Measurements from ENCODE around the gene ANKRD33.

The ANKRD33 gene

DNA sequence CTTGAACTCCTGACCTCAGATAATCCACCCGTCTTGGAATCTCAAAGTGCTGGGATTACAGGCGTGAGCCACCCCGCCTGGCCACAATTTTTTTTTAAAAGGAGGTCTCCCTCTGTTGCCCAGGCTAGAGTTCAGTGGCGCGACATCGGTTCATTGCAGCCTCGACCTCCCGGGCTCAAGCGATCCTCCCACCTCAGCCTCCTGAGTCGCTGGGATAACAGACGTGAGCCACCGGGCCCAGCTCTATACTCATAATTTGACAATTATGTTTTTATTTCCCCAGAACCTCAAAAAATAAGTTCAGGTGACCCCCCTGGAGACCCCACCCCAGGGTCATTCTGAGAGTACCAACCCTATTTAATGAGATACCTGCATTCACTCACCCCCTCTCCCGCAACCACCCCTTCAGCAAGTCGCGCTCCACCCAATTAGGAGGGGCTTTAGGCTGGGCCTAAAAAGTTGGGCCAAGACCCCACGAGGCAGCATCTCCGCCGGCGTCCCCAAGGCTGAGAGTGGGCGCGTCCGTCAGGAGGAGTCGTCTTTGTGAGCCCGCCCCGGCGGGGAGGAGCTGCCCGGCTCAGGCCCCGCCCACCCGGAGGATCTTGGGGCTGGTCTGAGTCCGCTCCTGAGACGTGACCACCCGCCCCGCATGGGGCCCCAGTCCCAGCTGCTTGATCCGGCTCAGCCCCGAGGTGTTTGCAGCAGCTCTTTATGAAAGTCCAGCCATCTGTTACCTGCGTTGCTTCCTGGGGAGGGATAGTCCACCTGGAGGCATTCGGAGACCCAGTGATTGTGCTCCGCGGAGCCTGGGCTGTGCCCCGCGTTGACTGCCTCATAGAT is at the start of gene ANKRD33:
ANKRD33 (plus strand) TSS at position 628 of the 840 bp plus-strand sequence; CDS start at position 712, 84 bp downstream.
- no peaks in the 10 kb centered on the region for H3K4me1 ChIP-seq (ENCODE audit: insufficient read depth, low read length)
- no peak within 1 kb of the TSS for H3K4me3 ChIP-seq (ENCODE audit: low read length)
- no peaks in the 10 kb centered on the region for H3K27me3 ChIP-seq (ENCODE audit: insufficient read depth, low read length)
- no peaks in the 10 kb centered on the region for H3K9me3 ChIP-seq (ENCODE audit: low read length)
- H2AFZ ChIP-seq (ENCODE audit: low read depth, low read length): no peak within 1 kb of the TSS
- no peaks in the 10 kb centered on the region for H3K36me3 ChIP-seq (ENCODE audit: insufficient read depth, low read length)

- Histone ChIP-seq H3K27me3 (ENCODE audit: insufficient read depth, low read length) (no peaks in the 10 kb centered on the region), H3K4me1 (ENCODE audit: insufficient read depth, low read length) (peaks cover 43% of the 10 kb centered on the region), H3K9me3 (ENCODE audit: low read length) (no peaks in the 10 kb centered on the region), H3K36me3 (ENCODE audit: insufficient read depth, low read length) (peaks cover 19% of the 10 kb centered on the region), H3K4me3 (ENCODE audit: low read length) (no peak overlapping the region), H2AFZ (ENCODE audit: low read depth, low read length) (no peak overlapping the region)
Measured at GRCh38 chr12:51838762-51839161, 49.1 kb upstream of the ANKRD33 start.

DNA sequence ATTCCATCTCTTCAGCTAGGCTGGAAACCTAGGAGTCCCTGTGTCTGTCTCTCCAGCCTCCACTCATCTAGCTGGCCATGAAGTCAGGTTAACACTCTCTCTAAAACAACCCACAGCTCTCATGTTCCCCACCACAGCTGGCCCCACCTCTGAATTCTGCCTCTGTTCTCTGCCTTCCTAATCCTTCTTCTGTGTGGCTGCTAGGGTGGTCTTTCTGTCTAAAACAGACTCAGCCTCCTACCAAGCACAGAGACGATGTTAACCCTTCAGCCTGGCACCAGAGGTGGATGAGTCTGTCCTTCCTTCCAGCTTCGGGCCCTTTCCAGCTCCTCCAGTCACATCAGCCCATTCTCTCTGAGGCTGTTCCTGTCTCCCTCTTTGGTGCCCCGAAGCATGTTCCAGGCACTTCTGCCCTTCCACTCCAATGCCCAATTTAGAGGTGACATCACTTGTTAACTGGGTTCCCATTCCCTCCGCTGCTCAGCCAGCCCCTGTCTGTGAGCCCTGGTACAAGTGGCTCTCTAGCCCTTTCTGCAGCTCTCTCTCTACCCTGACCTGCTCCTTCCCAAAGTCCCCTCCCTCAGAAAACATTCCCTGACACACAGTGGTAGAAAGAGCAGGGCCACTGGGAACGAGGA is 48.5 kb upstream of the ANKRD33 start:
- Histone ChIP-seq H3K27me3 (ENCODE audit: insufficient read depth, low read length) (no peaks in the 10 kb centered on the region), H2AFZ (ENCODE audit: low read depth, low read length) (no peak overlapping the region), H3K9me3 (ENCODE audit: low read length) (no peaks in the 10 kb centered on the region), H3K4me1 (ENCODE audit: insufficient read depth, low read length) (peaks cover 43% of the 10 kb centered on the region), H3K4me3 (ENCODE audit: low read length) (no peak overlapping the region), H3K36me3 (ENCODE audit: insufficient read depth, low read length) (peaks cover 19% of the 10 kb centered on the region)

DNA sequence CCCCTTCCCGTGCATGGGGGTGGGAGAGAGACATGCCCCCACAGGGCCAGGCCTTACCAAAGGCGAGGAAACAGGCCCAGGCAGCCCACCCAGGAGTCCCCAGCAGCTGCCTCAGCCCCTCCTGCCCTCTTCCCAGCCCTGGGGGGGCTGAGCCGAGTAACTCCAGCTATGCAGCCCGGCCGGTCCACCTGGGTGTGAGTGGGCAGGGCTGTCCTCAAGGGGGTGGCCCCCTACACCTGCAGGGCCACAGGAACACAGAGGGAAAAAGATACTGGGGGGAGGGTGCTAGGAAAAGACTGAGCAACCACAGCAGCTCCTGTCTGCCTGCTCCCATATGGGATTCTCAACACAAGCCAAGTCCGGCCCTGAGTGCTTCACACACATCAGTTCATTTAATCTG is 46.9 kb upstream of the ANKRD33 start:
- Histone ChIP-seq H3K36me3 (ENCODE audit: insufficient read depth, low read length) (peaks cover 30% of the 10 kb centered on the region), H3K9me3 (ENCODE audit: low read length) (no peaks in the 10 kb centered on the region), H3K27me3 (ENCODE audit: insufficient read depth, low read length) (no peaks in the 10 kb centered on the region), H3K4me1 (ENCODE audit: insufficient read depth, low read length) (peaks cover 52% of the 10 kb centered on the region), H3K4me3 (ENCODE audit: low read length) (no peak overlapping the region), H2AFZ (ENCODE audit: low read depth, low read length) (no peak overlapping the region)

DNA sequence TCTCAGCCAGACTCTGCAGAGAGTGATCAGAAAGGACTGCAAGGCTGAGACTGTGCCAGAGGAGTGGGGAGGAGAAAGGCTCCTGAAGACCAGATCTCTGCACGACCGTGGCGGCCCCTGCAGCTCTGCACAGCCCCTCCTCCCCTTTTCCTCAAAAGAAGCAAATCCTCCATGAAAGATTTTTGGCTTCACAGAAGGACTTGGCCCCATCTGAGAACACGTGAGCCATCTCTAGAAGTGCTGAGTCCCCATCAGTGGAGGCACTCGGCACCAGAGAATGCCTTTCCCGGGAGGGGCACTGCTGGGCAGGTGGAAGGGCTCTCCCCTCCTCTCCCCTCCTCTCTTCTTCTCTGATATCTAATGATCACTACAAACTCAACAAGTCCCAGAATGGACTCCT is 46.2 kb upstream of the ANKRD33 start:
- Histone ChIP-seq H3K4me3 (ENCODE audit: low read length) (no peak overlapping the region), H3K4me1 (ENCODE audit: insufficient read depth, low read length) (peaks cover 56% of the 10 kb centered on the region), H3K36me3 (ENCODE audit: insufficient read depth, low read length) (peaks cover 30% of the 10 kb centered on the region), H3K9me3 (ENCODE audit: low read length) (no peaks in the 10 kb centered on the region), H3K27me3 (ENCODE audit: insufficient read depth, low read length) (no peaks in the 10 kb centered on the region), H2AFZ (ENCODE audit: low read depth, low read length) (no peak overlapping the region)

DNA sequence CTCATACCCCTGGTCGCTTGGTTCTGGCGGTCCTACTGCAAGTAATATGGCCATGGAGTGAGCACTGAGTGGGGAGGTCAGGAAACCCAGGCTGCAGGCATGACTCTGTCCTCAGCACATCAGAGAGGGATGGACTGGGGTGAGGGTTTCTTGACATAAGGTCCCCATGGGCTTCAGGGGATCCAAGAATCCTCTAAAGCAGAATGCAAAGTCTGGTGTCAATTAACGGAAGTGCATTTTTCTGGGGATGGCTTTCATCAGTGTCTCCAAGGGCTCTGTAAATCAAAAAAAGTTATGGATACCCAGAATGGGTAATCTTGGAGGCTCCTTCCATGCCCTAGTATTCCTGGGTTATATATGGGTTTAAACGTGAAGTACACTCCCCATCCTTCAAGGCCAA is 43.0 kb upstream of the ANKRD33 start:
- Histone ChIP-seq H3K27me3 (ENCODE audit: insufficient read depth, low read length) (no peaks in the 10 kb centered on the region), H3K36me3 (ENCODE audit: insufficient read depth, low read length) (peaks cover 23% of the 10 kb centered on the region), H2AFZ (ENCODE audit: low read depth, low read length) (no peak overlapping the region), H3K9me3 (ENCODE audit: low read length) (no peaks in the 10 kb centered on the region), H3K4me3 (ENCODE audit: low read length) (no peak overlapping the region), H3K4me1 (ENCODE audit: insufficient read depth, low read length) (peaks cover 25% of the 10 kb centered on the region)

DNA sequence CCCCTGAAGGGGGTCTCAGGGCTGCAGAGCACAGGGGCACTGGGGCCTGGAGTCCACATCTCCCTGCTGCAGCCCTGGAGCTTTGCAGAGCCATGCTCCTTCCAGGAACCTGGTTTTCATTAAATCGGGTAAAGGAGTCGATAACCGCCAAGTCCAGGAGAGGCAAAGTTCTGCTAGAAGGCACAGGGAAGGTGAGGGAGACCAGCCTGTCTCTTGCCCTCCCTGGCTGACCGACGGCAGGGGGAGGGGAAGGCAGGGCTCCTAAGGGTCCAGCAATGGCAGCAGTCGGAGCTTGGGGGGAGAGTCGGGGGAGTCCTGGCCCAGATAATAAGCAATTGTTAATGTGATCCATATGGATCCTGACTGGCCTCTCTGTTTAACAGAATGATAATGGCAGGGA is 42.4 kb upstream of the ANKRD33 start:
- H3K4me3 ChIP-seq (ENCODE audit: low read length): no peak overlapping the region
- H3K27me3 ChIP-seq (ENCODE audit: insufficient read depth, low read length): no peaks in the 10 kb centered on the region
- H3K36me3 ChIP-seq (ENCODE audit: insufficient read depth, low read length): peaks cover 20% of the 10 kb centered on the region
- no peaks in the 10 kb centered on the region for H3K9me3 ChIP-seq (ENCODE audit: low read length)
- no peak overlapping the region for H2AFZ ChIP-seq (ENCODE audit: low read depth, low read length)
- H3K4me1 ChIP-seq (ENCODE audit: insufficient read depth, low read length): peaks cover 24% of the 10 kb centered on the region

DNA sequence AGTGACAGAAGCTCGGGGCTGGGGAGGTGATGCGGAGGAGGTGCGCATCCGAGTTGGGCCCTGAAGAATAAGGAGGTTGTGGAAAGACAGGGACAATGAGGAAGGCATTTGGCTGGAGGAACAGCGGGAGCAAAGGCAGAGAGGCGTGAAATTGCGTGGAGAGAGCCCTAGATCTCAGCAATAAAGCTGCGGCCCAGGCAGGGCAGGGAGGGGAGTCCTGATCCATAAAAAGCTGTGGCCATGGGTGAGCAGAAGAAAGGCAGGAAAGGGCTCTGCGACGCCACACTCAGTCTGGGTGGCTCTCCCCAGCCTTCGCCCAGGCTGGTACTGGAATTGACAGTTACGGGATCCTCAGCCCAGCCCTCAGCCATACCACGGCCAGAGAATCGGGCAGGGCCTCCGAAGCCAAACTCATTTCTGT is 41.6 kb upstream of the ANKRD33 start:
- Histone ChIP-seq H3K4me3 (ENCODE audit: low read length) (peak overlapping the region; percentile 83), H3K36me3 (ENCODE audit: insufficient read depth, low read length) (peaks cover 20% of the 10 kb centered on the region), H3K9me3 (ENCODE audit: low read length) (no peaks in the 10 kb centered on the region), H3K27me3 (ENCODE audit: insufficient read depth, low read length) (no peaks in the 10 kb centered on the region), H3K4me1 (ENCODE audit: insufficient read depth, low read length) (peaks cover 24% of the 10 kb centered on the region), H2AFZ (ENCODE audit: low read depth, low read length) (no peak overlapping the region)

GRCh38 chr12:51846911-51847642 is 40.8 kb upstream of the ANKRD33 start:
- H3K4me1 ChIP-seq (ENCODE audit: insufficient read depth, low read length): peaks cover 24% of the 10 kb centered on the region
- peak overlapping the region; percentile 64 for H2AFZ ChIP-seq (ENCODE audit: low read depth, low read length)
- no peaks in the 10 kb centered on the region for H3K9me3 ChIP-seq (ENCODE audit: low read length)
- H3K36me3 ChIP-seq (ENCODE audit: insufficient read depth, low read length): peaks cover 20% of the 10 kb centered on the region
- H3K27me3 ChIP-seq (ENCODE audit: insufficient read depth, low read length): no peaks in the 10 kb centered on the region
- peak overlapping the region; percentile 83 for H3K4me3 ChIP-seq (ENCODE audit: low read length)

DNA sequence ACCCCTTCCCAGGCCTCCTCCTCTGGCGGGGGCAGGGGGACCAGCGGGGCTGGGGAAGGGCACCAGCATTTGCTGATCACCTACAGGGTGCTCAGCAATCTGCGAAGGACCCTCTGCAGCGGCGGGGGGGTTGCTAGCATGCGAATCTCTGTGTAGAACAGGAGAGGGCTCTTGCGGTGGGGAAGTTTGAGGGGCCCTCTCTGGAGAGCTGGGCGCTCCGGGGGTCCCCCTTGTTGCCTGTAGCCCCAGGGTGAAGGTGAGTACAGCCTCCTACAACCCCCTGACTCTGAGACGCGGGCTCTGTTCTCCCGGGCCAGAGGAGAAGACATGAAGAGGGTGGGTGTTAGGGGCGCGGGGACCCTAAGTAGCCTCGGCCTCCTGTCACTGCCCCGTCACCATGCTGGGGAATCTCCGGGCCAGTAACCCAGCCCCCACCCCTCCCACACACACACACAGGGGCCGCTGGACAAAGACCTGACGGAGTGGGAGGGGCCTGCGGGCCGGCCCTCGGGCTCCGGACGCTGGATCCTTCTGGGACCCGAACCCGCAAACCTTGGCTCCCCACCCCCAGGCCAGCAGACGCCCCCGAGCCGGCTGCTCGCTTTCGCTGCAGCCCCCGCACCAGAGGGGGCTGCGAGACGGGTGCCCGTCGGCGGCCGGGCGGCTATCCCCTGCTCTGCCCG is 40.1 kb upstream of the ANKRD33 start:
- Histone ChIP-seq H3K4me3 (ENCODE audit: low read length) (peak overlapping the region; percentile 83), H3K36me3 (ENCODE audit: insufficient read depth, low read length) (peaks cover 21% of the 10 kb centered on the region), H3K4me1 (ENCODE audit: insufficient read depth, low read length) (peaks cover 19% of the 10 kb centered on the region), H3K27me3 (ENCODE audit: insufficient read depth, low read length) (no peaks in the 10 kb centered on the region), H3K9me3 (ENCODE audit: low read length) (no peaks in the 10 kb centered on the region), H2AFZ (ENCODE audit: low read depth, low read length) (peak overlapping the region; percentile 59)

DNA sequence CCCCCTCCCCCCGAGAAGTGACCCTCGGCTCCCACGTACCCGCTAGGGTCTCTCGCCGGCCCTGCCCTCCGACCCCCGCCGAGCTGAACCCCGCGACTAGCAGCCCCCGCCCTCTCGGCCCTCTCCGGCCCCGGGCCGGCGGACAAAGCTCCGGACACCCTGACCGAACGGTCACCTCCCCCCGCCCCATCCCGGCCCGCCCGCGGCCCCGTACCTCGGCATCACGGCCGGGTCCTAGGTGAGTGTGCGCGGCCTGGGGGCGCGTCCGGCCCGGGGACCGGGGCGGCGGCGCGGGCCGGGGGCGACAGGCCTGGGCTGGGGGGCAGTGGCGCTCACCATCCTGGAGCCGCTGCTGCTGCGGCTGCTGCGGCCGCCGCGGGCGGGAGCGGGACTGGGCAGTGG is 39.6 kb upstream of the ANKRD33 start, which contains the start of gene FIGNL2:
FIGNL2 (minus strand) TSS at position 393 of the 402 bp plus-strand sequence. CDS start 26,305 bp downstream, outside the sequence.
- Histone ChIP-seq H2AFZ (ENCODE audit: low read depth, low read length) (peak within 1 kb of the TSS; percentile 59), H3K9me3 (ENCODE audit: low read length) (no peaks in the 10 kb centered on the region), H3K4me1 (ENCODE audit: insufficient read depth, low read length) (peaks cover 16% of the 10 kb centered on the region), H3K4me3 (ENCODE audit: low read length) (peak within 1 kb of the TSS; percentile 83), H3K36me3 (ENCODE audit: insufficient read depth, low read length) (peaks cover 18% of the 10 kb centered on the region), H3K27me3 (ENCODE audit: insufficient read depth, low read length) (no peaks in the 10 kb centered on the region)

DNA sequence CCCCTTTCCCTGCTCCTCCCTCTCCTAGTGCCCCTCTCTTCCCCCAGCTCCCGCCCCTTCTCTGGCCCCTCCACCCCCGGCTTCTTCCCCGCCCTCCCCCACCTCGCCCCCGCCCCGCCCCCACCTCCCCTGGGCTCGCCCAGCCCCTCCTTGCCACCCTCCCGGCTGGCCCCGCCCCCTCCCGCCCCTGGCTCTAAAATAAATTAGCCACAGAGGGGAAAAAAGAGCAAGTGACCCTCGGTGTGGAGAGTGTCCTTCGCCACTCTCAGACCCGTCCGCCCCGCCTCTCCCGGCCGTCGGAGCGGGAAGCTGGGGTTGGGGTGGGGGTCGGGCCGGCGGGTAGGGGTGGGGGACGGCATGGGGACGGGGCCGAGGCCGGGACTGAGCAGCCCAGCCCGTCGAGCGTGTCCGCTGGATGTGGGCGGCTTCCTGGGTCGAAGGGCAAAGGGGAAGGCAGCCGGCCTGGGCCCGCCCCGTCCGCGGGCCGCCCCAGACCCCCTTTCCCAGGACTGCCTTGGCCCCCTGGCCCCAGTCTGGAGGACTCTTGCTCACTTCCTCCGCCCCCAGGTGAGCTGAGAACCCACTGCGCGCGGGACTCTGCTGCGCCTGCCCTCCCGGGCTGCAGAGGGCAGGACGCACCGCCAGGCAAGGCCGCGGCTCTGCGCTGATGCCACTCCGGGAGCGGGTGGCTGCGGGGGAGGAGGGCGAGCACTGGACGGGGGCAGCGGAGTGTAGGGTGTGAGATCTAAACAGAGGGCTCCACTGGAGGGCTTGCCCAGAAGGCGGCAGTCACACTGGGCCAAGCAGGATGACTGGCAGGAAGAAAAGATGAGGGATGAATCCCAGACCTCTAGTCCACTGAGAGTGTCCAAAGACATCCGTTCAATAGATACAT is 38.8 kb upstream of the ANKRD33 start:
- Histone ChIP-seq H3K27me3 (ENCODE audit: insufficient read depth, low read length) (no peaks in the 10 kb centered on the region), H3K4me3 (ENCODE audit: low read length) (peak overlapping the region; percentile 29), H3K9me3 (ENCODE audit: low read length) (no peaks in the 10 kb centered on the region), H3K36me3 (ENCODE audit: insufficient read depth, low read length) (peaks cover 14% of the 10 kb centered on the region), H2AFZ (ENCODE audit: low read depth, low read length) (no peak overlapping the region), H3K4me1 (ENCODE audit: insufficient read depth, low read length) (peaks cover 16% of the 10 kb centered on the region)

Measured in neuron (in vitro differentiated cells).